GM13977 (cell line): Measurements from ENCODE around the gene NEK6.

Experiments used
- DNase-seq: peaks from one replicate; pipeline ENCODE4 v3.0.0; 2012; ENCODE audit warnings: low spot score
- CTCF ChIP-seq: IDR thresholded peaks from 2 replicates; pipeline ENCODE4 v1.5.1; 2012; ENCODE audit warnings: mild to moderate bottlenecking, control low read depth; ENCODE audit not compliant: insufficient read depth; ENCODE audit errors: extremely low read depth, missing control alignments
- in situ Hi-C: fragments of 300-500 bp; cut with MboI; formaldehyde crosslinking; loops from one replicate; pipeline ENCODE4 v1.12.0; 2022; ENCODE audit warnings: low sequenced_read_pairs, low pct_unique_long_range_greater_than_20kb, mixed read lengths, inconsistent platforms; ENCODE audit not compliant: unreplicated experiment

Gene NEK6

DNA sequence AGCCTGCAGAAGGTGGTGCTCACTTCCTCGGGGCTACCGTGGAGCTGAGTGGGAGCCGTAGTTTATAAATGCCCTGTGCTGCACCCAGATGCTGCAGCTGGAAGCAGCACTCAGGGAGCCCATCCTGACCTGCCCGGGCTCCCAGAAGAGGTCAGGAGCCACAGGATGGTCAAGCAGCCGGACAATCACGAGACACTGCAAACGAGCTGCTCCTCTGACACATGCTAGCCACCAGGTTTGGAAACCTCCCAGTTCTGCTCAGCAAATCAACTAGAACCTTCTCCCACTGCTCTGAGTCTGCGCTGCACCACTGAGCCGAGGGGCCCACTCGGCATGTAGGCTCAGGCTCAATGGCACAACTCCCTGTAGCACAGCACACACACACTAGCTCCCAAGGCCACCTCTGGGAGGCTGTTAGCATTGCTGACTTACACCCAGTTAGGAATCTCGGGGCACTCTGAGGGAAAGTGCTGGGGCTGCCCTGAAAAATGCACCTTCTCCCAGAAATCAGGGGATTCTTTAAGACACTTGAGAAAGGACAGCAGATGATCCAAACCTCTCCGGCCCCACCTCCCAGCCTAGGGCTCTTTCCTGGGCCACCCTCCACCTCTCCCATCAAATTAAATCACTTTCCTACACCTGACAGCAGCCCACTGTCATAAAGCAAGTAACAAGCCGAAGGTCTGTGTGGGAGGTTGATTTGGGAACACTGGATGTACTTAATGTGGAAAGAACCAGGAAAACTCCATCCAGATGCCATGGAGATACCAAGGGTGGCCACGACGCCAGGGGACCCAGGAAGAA, 98.4 kb downstream of the NEK6 start:
- in situ Hi-C loops = no loop called here
- no peak for DNase-seq
- TF ChIP-seq CTCF = no peak

GRCh38 chr9:124356745-124357390, 99.1 kb downstream of the NEK6 start:
- DNase-seq = no peak
- in situ Hi-C loops = no loop called here
- no peak for TF ChIP-seq CTCF

GRCh38 chr9:124357721-124358361, 100.1 kb downstream of the NEK6 start:
- in situ Hi-C loops = no loop called here
- peak; percentile 23 for DNase-seq
- peak; percentile 10 for TF ChIP-seq CTCF

- DNase-seq = no peak
- in situ Hi-C loops = no loop called here
- TF ChIP-seq CTCF = no peak
Measured at GRCh38 chr9:124358631-124359030, 100.9 kb downstream of the NEK6 start.

GRCh38 chr9:124359426-124359825, 101.7 kb downstream of the NEK6 start:
- no peak for DNase-seq
- in situ Hi-C loops = no loop called here
- TF ChIP-seq CTCF = no peak

- in situ Hi-C loops = no loop called here
- no peak for TF ChIP-seq CTCF
- no peak for DNase-seq
Measured at GRCh38 chr9:124359855-124360678, 102.3 kb downstream of the NEK6 start.
